ENCODE results near the gene BUB1B.

The BUB1B gene

DNA sequence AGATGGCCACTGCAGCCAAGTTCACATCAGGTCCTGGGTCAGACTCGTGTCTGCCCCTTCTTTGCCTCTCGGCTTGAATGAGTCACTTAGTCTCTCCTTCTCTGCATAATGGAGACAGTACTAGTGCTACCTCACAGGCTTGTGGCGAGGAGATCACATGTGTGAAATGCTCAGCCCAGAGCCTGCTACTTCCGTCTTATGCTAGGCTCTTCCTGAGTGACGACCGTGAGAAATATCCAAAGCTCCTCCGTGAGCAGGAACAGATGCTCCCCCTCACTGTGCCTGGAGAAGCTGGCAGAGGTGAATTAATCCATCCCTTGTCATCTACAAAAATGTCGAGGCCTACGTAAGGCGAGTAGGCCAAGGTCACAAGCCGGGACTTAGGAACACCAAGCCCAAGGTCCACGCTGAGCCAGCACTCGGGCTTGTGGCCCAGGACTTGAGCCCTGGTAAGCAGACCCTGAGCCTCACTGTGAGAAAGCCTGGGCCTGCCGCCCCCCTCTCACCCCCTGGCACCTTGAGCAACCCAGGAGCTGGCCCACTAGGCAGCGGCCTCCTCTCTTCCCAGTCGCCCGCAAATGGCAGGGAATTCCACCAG lies 95.9 kb downstream of the BUB1B start:
- DNase-seq, result no peak

DNA sequence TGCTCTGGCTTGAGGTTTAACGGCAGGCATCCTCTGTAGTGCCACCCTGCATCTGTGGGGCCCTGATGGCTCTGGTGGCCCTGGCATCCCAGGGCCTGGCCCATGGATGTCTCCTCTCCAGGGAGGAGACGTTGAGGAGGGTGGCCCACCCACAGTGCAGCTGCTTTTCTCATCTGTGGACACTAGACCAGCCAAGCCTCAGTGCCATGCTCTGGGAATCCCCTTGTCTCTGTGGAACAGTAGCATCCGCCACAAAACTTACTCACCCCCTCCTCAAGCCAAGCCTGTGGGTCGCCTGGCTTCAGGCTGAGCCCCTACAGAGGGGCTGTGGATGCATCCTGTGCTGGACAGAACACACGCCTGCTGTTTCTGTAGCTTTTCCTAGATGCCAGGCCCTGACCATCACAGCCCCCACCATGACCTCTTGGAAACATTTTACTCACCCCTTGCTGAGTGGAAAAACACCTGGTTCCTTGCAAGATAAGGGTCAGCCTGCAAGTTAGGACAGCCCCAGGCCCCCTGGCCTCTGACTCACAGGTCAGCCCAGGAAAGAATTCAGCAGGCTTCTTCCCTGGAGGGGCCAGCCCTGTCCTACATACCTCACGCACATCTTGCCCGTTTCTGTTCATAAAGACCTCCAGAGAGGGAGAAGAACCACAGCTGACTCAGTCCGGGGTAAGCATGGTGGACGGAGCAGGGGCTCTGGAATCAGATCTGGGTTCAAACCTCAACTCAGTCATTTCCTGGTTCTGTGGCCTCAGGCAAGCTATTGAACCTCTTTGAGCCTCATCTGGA lies 97.0 kb downstream of the BUB1B start:
- no peak for DNase-seq

DNA sequence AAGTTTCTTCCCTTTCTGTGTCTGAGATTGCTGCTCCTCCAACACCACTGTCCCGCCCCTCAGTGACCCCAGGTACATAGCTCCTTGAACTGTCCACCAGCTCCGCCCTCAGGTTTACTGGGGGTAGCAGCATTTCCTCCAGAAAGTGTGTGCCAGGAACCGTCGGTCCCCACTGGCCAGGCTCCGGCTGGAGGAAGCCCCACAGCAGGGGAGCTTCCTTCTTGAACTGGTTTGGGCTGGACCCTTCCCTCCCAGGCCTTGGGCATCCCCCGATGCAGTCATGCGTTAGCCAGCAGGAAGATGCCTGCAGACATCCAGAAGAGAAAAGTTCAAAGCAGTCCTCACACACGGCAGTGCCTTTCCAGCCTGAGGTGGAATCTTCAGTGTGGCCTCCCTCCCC lies 97.7 kb downstream of the BUB1B start:
- DNase-seq, result no peak

DNA sequence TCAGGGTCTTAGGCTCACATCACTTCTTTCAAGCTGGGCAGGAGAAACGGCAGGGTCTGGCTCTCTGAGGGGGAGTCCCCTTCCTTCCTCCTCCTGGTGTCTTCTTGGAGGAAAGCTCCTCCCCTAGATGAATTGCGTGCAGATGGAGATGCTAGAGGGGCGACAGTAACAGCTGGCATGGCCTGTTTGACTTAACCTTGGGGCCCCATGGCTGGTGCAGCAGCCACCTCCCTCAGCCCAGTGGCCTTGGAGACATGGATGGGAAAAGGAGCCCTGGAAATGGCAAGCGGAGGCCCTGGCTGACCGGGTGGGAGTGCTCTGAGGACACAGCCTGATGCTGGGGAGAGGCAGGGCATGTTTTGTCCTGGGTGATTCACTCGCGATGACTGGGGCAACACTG lies 98.2 kb downstream of the BUB1B start:
- DNase-seq, result no peak

DNA sequence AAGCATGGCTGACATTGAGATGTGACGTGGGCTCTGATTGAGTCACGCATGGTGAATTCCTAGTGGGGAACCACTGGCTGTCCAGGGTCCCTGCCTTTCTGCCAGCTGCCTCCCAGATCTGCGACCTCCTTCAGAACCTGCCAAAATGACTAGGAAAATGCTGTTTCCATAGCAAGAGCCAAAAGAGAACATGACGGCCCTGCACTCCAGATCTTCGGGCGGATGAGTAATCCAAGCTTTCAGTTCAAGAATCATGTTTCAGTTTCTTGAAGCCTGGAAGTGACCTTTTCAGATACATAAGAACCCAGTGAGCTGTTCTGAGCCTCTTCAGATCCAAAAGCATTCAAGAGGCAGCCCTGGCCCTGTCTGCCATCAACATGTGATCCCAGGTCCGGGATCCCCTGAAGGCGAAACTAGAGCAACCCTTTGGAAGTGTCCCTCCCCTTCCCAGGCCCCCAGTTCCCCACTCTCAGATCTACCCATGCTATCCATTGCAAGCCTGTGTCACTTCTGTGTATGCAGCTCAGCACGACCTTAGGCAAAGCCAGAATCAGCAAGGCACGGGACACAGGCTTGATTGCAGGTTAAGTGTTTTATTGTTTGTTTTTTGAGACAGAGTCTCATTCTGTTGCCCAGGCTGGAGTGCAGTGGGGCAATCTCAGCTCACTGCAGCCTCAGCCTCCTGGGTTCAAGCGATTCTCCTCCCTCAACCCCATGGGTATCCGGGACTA lies 102.3 kb downstream of the BUB1B start:
- no peak for DNase-seq

DNA sequence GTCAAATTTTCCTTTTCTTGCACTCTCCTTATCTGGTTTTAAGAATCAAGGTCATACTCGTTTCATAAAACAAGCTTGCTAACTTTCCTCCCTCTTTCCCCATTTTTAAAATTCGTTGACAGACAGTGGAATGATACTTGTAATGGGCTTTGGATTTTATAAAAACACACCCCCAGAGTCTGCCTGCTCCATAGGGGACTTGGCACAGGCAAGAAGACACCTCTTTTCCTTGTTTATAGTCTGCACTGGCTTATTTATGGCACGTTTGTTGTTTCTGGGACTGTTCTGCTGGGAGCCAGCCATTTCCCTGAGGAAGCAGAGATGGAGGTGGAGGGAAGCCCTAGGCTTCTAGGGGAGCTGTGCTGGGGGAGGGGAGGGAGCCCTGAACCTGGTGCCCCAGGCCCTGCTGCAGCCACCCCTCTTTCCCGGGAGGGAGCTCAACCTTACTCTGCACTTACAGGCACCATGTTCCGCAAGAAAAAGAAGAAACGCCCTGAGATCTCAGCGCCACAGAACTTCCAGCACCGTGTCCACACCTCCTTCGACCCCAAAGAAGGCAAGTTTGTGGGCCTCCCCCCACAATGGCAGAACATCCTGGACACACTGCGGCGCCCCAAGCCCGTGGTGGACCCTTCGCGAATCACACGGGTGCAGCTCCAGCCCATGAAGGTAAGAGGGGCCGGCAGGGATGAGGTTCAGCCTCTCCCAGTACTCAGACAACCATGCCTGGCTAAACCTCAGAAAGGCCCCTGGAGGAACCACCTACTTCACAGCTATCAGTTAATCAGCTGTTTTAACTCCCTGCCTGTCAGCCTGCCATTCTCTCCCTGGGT lies 103.7 kb downstream of the BUB1B start:
- no peak for DNase-seq

DNA sequence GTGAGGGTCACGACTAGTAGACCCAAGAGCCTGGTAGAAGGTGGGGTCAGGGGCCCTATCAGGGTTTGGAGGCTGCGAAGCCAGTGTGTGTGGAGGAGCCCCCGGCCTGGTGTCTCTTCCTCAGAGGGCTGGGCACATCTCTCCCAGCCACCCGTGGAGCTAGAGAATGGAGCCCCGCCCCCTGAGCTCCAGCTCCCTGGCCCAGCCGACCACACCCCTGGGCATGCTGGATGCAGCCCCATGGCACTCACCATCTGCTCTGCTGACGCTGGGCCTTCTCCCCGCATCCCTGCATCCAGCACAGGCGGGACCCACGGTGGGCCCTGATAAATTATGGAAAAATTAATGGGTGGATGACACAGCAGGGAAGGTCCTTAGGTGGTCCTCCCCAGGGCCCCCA lies 104.5 kb downstream of the BUB1B start:
- DNase-seq, result no peak

DNA sequence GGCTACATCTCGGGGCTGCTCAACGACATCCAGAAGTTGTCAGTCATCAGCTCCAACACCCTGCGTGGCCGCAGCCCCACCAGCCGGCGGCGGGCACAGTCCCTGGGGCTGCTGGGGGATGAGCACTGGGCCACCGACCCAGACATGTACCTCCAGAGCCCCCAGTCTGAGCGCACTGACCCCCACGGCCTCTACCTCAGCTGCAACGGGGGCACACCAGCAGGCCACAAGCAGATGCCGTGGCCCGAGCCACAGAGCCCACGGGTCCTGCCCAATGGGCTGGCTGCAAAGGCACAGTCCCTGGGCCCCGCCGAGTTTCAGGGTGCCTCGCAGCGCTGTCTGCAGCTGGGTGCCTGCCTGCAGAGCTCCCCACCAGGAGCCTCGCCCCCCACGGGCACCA lies 105.0 kb downstream of the BUB1B start:
- no peak for DNase-seq

DNA sequence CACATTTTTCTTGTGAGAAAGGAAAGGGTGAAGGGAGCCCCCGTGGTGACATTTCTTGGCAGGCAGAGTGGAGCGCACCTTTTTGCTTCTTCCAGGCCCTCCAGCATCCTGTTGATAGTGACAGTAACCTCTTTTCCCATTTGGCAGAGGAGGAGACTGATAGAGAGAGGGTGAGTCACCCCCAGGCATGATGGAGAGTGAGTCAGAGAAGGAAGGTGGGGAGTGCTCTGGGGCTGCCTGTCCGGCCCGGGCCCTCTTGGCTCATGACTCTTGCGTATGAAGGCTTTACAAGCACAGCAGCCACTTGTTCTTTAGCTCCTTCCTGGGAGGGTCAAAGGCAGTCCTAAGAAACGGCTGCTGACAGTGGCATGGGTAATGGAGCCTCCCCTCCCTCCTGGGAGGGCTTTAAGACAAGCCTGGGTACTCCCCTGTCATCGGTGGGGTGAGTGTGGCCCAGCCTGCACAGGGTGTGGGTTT lies 106.0 kb downstream of the BUB1B start:
- no peak for DNase-seq

DNA sequence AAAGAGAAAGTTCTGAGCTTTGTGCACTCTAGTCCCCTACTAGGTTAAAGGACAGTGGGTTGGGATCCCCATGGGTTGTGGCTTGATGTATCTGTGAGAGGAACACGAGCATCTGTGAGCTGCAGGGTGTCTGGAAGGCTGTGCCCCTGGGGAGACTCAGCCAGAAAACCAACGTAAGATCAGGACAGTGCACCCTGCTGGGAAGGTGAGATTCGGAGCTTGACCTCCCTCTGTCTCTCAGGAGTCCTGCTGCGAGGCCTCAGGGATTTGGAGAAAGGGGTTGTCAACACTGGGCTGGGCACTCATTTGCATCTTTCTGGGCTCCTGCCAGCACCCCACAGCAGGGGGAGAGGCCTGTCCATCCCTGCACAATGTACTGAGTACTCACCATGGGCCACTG lies 106.8 kb downstream of the BUB1B start:
- no peak for DNase-seq

DNA sequence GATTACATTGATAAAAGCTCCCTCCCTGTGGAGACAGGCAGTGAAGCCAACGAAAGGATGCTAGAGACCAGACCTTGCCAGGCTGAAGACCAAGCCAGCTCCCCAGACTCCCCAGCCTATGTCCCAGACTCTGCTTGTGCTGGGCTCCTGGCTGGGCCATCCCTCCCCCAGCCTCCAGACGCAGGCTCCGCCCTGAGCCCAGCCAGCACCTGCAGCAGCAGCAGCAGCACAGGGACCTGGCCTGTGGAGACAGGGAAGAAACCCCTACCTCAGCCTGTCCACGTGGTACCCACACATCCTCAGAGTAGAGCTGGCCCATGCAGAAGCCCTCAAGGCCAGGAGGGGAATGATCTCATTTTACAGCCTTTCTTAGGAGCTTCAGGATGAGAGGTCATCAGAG lies 108.7 kb downstream of the BUB1B start:
- DNase-seq, result no peak

DNA sequence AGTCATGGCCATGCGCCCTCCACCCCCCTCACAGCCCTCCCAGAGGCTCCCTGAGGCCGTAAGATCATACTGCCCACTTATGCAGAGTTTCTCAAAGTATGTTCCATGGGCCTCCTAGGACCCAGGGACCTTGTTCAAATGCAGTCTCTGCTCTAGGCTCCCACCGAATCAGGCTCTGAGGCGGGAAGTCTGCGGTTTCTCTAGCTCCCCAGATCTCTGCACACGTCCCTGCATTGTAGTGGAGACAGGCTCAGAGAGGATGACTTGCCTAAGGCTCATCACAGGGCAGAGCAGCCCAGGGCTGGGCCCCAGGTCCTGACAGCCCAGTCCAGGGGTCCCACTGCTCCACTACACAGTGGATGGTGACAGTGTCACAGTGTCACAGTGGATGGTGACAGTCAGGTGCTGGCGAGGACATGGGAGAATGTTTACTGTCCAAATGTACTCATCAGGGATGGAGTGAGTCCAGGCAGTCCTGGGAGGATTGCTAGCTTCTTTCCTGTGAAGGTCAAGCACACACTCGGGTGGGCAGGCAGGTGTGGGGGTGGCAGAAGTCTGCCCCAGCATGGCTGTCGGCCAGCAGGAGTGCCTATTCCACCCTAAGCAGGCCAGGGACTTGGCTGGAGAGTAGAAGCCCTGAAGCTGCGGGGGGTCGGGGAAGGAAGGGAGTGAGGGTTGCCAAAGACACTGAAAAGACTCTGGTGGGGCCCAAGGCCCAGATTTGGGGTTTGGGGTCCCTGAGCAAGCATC lies 109.6 kb downstream of the BUB1B start:
- no peak for DNase-seq
